Activated CD4-positive, alpha-beta T cell treated with anti-CD3 and anti-CD28 coated beads for 36 hours (primary cell): ENCODE measurements around the gene C6orf15. TPM values are rescaled to one million over a fixed set of nuclear protein-coding genes. Genes with fewer than 3 reads are reported as not detected.

Experiments
- ATAC-seq: fragments of 200-7000 bp; cut with Tn5 transposase; one replicate; pipeline ENCODE4 v1.10.0; 2021; ENCODE audit warnings: mild to moderate bottlenecking, moderate library complexity
- CTCF ChIA-PET: fragments of 350-600 bp; sonication (Branson Sonifier 250); formaldehyde crosslinking; loops from one replicate; lab custom pipeline; 2021; ENCODE audit warnings: antibody characterized with exemption; lab: Charles Lee
- POLR2A ChIA-PET: fragments of 350-600 bp; sonication (Branson Sonifier 250); formaldehyde crosslinking; loops from one replicate; lab custom pipeline; 2021; ENCODE audit warnings: antibody characterized with exemption, inconsistent platforms; lab: Charles Lee
- DNase-seq: peaks from one replicate; pipeline ENCODE4 v3.0.0-alpha.2; 2020
- H3K27ac Mint-ChIP-seq: one replicate; pipeline ENCODE4 v1.8.0; 2021; ENCODE audit warnings: mixed read lengths
- H3K27me3 Mint-ChIP-seq: one replicate; pipeline ENCODE4 v1.8.0; 2021; ENCODE audit warnings: mixed read lengths
- H3K36me3 Mint-ChIP-seq: one replicate; pipeline ENCODE4 v1.8.0; 2021; ENCODE audit warnings: low read depth, mixed read lengths
- H3K4me1 Mint-ChIP-seq: one replicate; pipeline ENCODE4 v1.8.0; 2021; ENCODE audit warnings: mixed read lengths
- H3K4me3 Mint-ChIP-seq: one replicate; pipeline ENCODE4 v1.8.0; 2021; ENCODE audit warnings: mild to moderate bottlenecking, moderate library complexity, mixed read lengths
- H3K9me3 Mint-ChIP-seq: one replicate; pipeline ENCODE4 v1.8.0; 2021; ENCODE audit warnings: low read depth, mixed read lengths
- intact Hi-C, 2 experiments: fragments of 100-400 bp; cut with DNase I in 1 of 2; cut with micrococcal nuclease in 1 of 2; formaldehyde crosslinking; loops; one replicate each; pipeline versions ENCODE4 v1.14.2 to v1.15.1; 2022 to 2024; cut with DNase I, micrococcal nuclease
- total RNA-seq, 2 experiments: library from RNA; stranded (reverse); gene quantifications; one replicate each; pipeline ENCODE4 v1.2.3, GENCODE V29; 2021

The C6orf15 gene
- total RNA-seq, 2 experiments from 2014 or later, result not detected

GRCh38 chr6:31120151-31120915 lies 8.0 kb upstream of the C6orf15 start, which contains the start of gene CDSN:
Gene CDSN (minus strand): TSS chr6:31120446. CDS start chr6:31120419, 27 bp downstream.
- no peaks in the 10 kb centered on the region for H3K36me3 Mint-ChIP-seq
- CTCF ChIA-PET, result no interaction called here
- H3K4me3 Mint-ChIP-seq, result no peak within 1 kb of the TSS
- H3K27me3 Mint-ChIP-seq, result peaks cover 2% of the 10 kb centered on the region
- no peaks in the 10 kb centered on the region for H3K4me1 Mint-ChIP-seq
- intact Hi-C loops, result no loop called here
- ATAC-seq, result no peak
- no peak for DNase-seq
- H3K9me3 Mint-ChIP-seq, result no peaks in the 10 kb centered on the region
- POLR2A ChIA-PET, result no interaction called here
- H3K27ac Mint-ChIP-seq, result no peak within 1 kb of the TSS

GRCh38 chr6:31118178-31118577 lies 5.8 kb upstream of the C6orf15 start:
- Mint-ChIP-seq H3K27ac (no peak overlapping the region), H3K36me3 (no peaks in the 10 kb centered on the region), H3K4me1 (no peaks in the 10 kb centered on the region), H3K4me3 (no peak overlapping the region), H3K27me3 (peaks cover 2% of the 10 kb centered on the region), H3K9me3 (no peaks in the 10 kb centered on the region)
- DNase-seq (no peak), ATAC-seq (no peak)
- intact Hi-C loops, result no loop called here
- CTCF ChIA-PET, result interaction anchor here (0.6 to 1.9 kb wide), 3 partner anchors 11 to 527 kb away, joined by 3 to 9 read pairs (median 4); no protein-coding TSS in a partner anchor
- POLR2A ChIA-PET, result no interaction called here

- DNase-seq (no peak), ATAC-seq (no peak)
- ChIA-PET POLR2A (no interaction called here), CTCF (interaction anchor here (0.6 to 1.9 kb wide), 7 partner anchors 9 to 817 kb away, joined by 3 to 9 read pairs (median 3); no protein-coding TSS in a partner anchor)
- Mint-ChIP-seq H3K27ac (no peak overlapping the region), H3K4me1 (no peaks in the 10 kb centered on the region), H3K9me3 (no peaks in the 10 kb centered on the region), H3K27me3 (peaks cover 2% of the 10 kb centered on the region), H3K4me3 (no peak overlapping the region), H3K36me3 (no peaks in the 10 kb centered on the region)
- intact Hi-C loops, result no loop called here
These were observed 4.4 kb upstream of the C6orf15 start for GRCh38 chr6:31116661-31117385.

GRCh38 chr6:31115941-31116560 lies 3.7 kb upstream of the C6orf15 start:
- no peak for ATAC-seq
- ChIA-PET CTCF (interaction anchor here (0.6 to 1.2 kb wide), 5 partner anchors 13 to 816 kb away, joined by 3 to 6 read pairs (median 4); no protein-coding TSS in a partner anchor), POLR2A (no interaction called here)
- DNase-seq, result no peak
- H3K4me3 Mint-ChIP-seq, result no peak overlapping the region
- no peaks in the 10 kb centered on the region for H3K36me3 Mint-ChIP-seq
- peaks cover 2% of the 10 kb centered on the region for H3K27me3 Mint-ChIP-seq
- H3K27ac Mint-ChIP-seq, result no peak overlapping the region
- intact Hi-C loops, result no loop called here
- no peaks in the 10 kb centered on the region for H3K9me3 Mint-ChIP-seq
- H3K4me1 Mint-ChIP-seq, result no peaks in the 10 kb centered on the region

GRCh38 chr6:31114970-31115849 lies 2.8 kb upstream of the C6orf15 start:
- Mint-ChIP-seq H3K9me3 (no peaks in the 10 kb centered on the region), H3K27ac (no peak overlapping the region), H3K27me3 (peaks cover 2% of the 10 kb centered on the region), H3K36me3 (no peaks in the 10 kb centered on the region), H3K4me3 (no peak overlapping the region), H3K4me1 (no peaks in the 10 kb centered on the region)
- DNase-seq (no peak), ATAC-seq (no peak)
- intact Hi-C loops, result no loop called here
- ChIA-PET CTCF (interaction anchor here (1.0 to 1.2 kb wide), 3 partner anchors 12 to 574 kb away, joined by 3 to 5 read pairs (median 3); no protein-coding TSS in a partner anchor), POLR2A (no interaction called here)

GRCh38 chr6:31114541-31114878 lies 2.1 kb upstream of the C6orf15 start, which contains the start of gene PSORS1C1:
Gene PSORS1C1 (plus strand): TSS chr6:31114800. CDS start chr6:31129633, 14,833 bp downstream.
- H3K27ac Mint-ChIP-seq, result no peak within 1 kb of the TSS
- DNase-seq (no peak), ATAC-seq (no peak)
- peaks cover 2% of the 10 kb centered on the region for H3K27me3 Mint-ChIP-seq
- no peaks in the 10 kb centered on the region for H3K9me3 Mint-ChIP-seq
- POLR2A ChIA-PET, result no interaction called here
- no peak within 1 kb of the TSS for H3K4me3 Mint-ChIP-seq
- intact Hi-C loops, result no loop called here
- no peaks in the 10 kb centered on the region for H3K4me1 Mint-ChIP-seq
- CTCF ChIA-PET, result interaction anchor here (1.0 kb wide), 1 partner anchor 13 kb away, joined by 3 read pairs; no protein-coding TSS in a partner anchor
- no peaks in the 10 kb centered on the region for H3K36me3 Mint-ChIP-seq

- DNase-seq, result no peak
- CTCF ChIA-PET, result interaction anchor here (0.8 to 2.0 kb wide), 3 partner anchors 13 to 34 kb away, joined by 3 to 8 read pairs (median 3); no protein-coding TSS in a partner anchor
- H3K4me1 Mint-ChIP-seq, result no peaks in the 10 kb centered on the region
- H3K4me3 Mint-ChIP-seq, result no peak overlapping the region
- ATAC-seq, result no peak
- H3K27ac Mint-ChIP-seq, result no peak overlapping the region
- intact Hi-C loops, result no loop called here
- no peaks in the 10 kb centered on the region for H3K36me3 Mint-ChIP-seq
- H3K9me3 Mint-ChIP-seq, result no peaks in the 10 kb centered on the region
- peaks cover 2% of the 10 kb centered on the region for H3K27me3 Mint-ChIP-seq
- POLR2A ChIA-PET, result no interaction called here
These were observed 1.6 kb upstream of the C6orf15 start for GRCh38 chr6:31113861-31114540.

GRCh38 chr6:31111712-31112111 lies 663 bp downstream of the C6orf15 start:
- DNase-seq, result no peak
- ChIA-PET POLR2A (no interaction called here), CTCF (interaction anchor here (2.0 kb wide), 1 partner anchor 32 kb away, joined by 8 read pairs; no protein-coding TSS in a partner anchor)
- Mint-ChIP-seq H3K27me3 (no peaks in the 10 kb centered on the region), H3K4me1 (no peaks in the 10 kb centered on the region), H3K36me3 (no peaks in the 10 kb centered on the region), H3K9me3 (no peaks in the 10 kb centered on the region), H3K4me3 (no peak overlapping the region), H3K27ac (no peak overlapping the region)
- intact Hi-C loops, result no loop called here
- no peak for ATAC-seq

GRCh38 chr6:31110825-31111582 lies 1.4 kb downstream of the C6orf15 start:
- no peak overlapping the region for H3K27ac Mint-ChIP-seq
- no peaks in the 10 kb centered on the region for H3K27me3 Mint-ChIP-seq
- H3K36me3 Mint-ChIP-seq, result no peaks in the 10 kb centered on the region
- ChIA-PET POLR2A (no interaction called here), CTCF (interaction anchor here (0.6 to 1.0 kb wide), 2 partner anchors 32 to 410 kb away, joined by 3 read pairs; no protein-coding TSS in a partner anchor)
- H3K4me3 Mint-ChIP-seq, result no peak overlapping the region
- intact Hi-C loops, result no loop called here
- H3K4me1 Mint-ChIP-seq, result no peaks in the 10 kb centered on the region
- DNase-seq (no peak), ATAC-seq (no peak)
- H3K9me3 Mint-ChIP-seq, result no peaks in the 10 kb centered on the region

- H3K4me3 Mint-ChIP-seq, result no peak overlapping the region
- H3K27ac Mint-ChIP-seq, result no peak overlapping the region
- no peaks in the 10 kb centered on the region for H3K9me3 Mint-ChIP-seq
- POLR2A ChIA-PET, result no interaction called here
- H3K4me1 Mint-ChIP-seq, result no peaks in the 10 kb centered on the region
- H3K27me3 Mint-ChIP-seq, result no peaks in the 10 kb centered on the region
- no peaks in the 10 kb centered on the region for H3K36me3 Mint-ChIP-seq
- CTCF ChIA-PET, result no interaction called here
- intact Hi-C loops, result no loop called here
- ATAC-seq, result peak; percentile 61
- DNase-seq, result no peak
These were observed 5.3 kb downstream of the C6orf15 start for GRCh38 chr6:31107052-31107451.
